GM21576 (cell line): ENCODE data around the gene CCDC149.

Source experiments
- ATAC-seq: cut with Tn5 transposase; IDR thresholded peaks from one replicate; pipeline ENCODE4 v1.9.1; 2021; ENCODE audit warnings: mild to moderate bottlenecking, moderate library complexity; ENCODE audit not compliant: unreplicated experiment

CCDC149 gene

GRCh38 chr4:24912252-24913118 is at the start of gene CCDC149:
CCDC149 (minus strand) TSS chr4:24913042; CDS start chr4:24912864, 178 bp downstream.
- ATAC-seq: no peak

GRCh38 chr4:24957886-24958285 is 45.0 kb upstream of the CCDC149 start:
- ATAC-seq: no peak

GRCh38 chr4:24956763-24957162 is 43.9 kb upstream of the CCDC149 start:
- no peak for ATAC-seq

- no peak for ATAC-seq
Observed at GRCh38 chr4:24956091-24956490, 43.2 kb upstream of the CCDC149 start.

- no peak for ATAC-seq
Observed at GRCh38 chr4:24952667-24953066, 39.8 kb upstream of the CCDC149 start.

- ATAC-seq: no peak
Observed at GRCh38 chr4:24949970-24950369, 37.1 kb upstream of the CCDC149 start.

- ATAC-seq: no peak
Observed at GRCh38 chr4:24937917-24938281, 25.1 kb upstream of the CCDC149 start.

GRCh38 chr4:24937176-24937916 is 24.5 kb upstream of the CCDC149 start:
- ATAC-seq: no peak

GRCh38 chr4:24935856-24936255 is 23.0 kb upstream of the CCDC149 start:
- no peak for ATAC-seq

GRCh38 chr4:24934311-24934710 is 21.5 kb upstream of the CCDC149 start:
- no peak for ATAC-seq

GRCh38 chr4:24933684-24934275 is 20.9 kb upstream of the CCDC149 start:
- no peak for ATAC-seq

GRCh38 chr4:24932515-24933225 is 19.8 kb upstream of the CCDC149 start:
- no peak for ATAC-seq

- ATAC-seq: no peak
Observed at GRCh38 chr4:24930151-24930550, 17.3 kb upstream of the CCDC149 start.

- ATAC-seq: no peak
Observed at GRCh38 chr4:24928708-24929107, 15.9 kb upstream of the CCDC149 start.

- ATAC-seq: no peak
Observed at GRCh38 chr4:24927049-24927448, 14.2 kb upstream of the CCDC149 start.

GRCh38 chr4:24924309-24924781 is 11.5 kb upstream of the CCDC149 start:
- no peak for ATAC-seq

- ATAC-seq: no peak
Observed at GRCh38 chr4:24923550-24923949, 10.7 kb upstream of the CCDC149 start.

- ATAC-seq: no peak
Observed at GRCh38 chr4:24923002-24923401, 10.2 kb upstream of the CCDC149 start.

GRCh38 chr4:24922416-24922815 is 9.6 kb upstream of the CCDC149 start:
- no peak for ATAC-seq

- no peak for ATAC-seq
Observed at GRCh38 chr4:24921491-24921890, 8.6 kb upstream of the CCDC149 start.

- no peak for ATAC-seq
Observed at GRCh38 chr4:24920008-24920407, 7.2 kb upstream of the CCDC149 start.
